ENCODE measurements around the gene CNRIP1.
"Not testable (repeated sequence)": the region's sequence is repeated elsewhere in the genome, so short reads cannot be mapped to it uniquely, and the experiment has no call there.

Gene CNRIP1

GRCh38 chr2:68340226-68341061, 20.7 kb upstream of the CNRIP1 start:
- DNase-seq = no peak

GRCh38 chr2:68336192-68336591, 16.4 kb upstream of the CNRIP1 start:
- no peak for DNase-seq

DNA sequence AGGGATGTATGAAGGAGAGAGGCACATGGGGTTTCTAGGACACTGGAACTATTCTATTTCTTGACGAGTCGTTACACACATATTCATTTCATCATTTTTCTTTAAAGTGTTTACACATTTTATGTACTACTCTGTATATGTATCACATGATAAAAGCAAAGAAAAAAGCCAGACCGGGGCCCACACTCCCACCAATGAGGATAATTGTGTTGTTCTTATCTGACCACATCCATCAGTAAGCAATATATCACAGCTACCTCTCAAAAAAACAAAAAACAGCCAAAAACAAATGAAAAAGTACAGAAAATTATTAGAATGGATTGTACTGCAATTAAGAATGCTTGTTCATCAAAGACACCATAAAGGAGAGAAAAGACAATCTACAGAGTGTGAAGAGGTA, 14.2 kb upstream of the CNRIP1 start:
- no peak for DNase-seq

DNA sequence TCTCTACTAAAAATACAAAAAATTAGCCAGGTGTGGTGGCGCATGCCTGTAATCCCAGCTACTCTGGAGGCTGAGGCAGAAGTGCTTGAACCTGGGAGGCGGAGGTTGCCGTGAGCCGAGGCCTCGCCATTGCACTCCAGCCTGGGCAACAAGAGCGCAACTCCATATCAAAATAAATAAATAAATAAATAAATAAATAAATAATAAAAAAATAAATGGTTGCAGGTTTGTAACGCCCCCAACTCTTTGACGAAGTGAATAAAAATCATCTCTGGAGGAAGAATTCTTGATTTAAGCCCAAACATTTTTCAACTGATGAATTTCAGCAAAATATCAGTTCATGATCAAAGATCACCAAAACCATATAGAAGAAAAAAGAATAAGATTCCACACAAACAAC, 13.3 kb upstream of the CNRIP1 start:
- no peak for DNase-seq

DNA sequence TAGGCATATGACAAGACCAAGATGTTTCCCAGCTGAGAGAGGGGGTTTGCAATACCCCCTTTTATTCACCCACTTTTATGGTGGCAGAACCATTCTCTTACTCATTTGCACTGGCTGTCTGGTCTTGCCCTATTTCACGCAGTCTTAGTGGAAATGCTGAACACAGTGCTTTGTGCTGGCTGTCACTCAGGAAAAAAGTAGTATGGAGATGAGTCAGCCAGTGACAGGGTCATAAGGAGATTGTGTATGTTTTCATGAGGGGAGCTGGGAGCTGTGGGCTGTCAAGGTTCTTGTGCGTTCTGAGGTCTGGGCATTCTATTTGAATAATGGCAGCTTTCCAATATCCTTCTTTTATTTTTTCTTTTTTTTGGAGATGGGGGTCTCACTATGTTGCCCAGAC, 10.9 kb upstream of the CNRIP1 start:
- no peak for DNase-seq

GRCh38 chr2:68328901-68329300, 9.2 kb upstream of the CNRIP1 start:
- DNase-seq = no peak

DNA sequence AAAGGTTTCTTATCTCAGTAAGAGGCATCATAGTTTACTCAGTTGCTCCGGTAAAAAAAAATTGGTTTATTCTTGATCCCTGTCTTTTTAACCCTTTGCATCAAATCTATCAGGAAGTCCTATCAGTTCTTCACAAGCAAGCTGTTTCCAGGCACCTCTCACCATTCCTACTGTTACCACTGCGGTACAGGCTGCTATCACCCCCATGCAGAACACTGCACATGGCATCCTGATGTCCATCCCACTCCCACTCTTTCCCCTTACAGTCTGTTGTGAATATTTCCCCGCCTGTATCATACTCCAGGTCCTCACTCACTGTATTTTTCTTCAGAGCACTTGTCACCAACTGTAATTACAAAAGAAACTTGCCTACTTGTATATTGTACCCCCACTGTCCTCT, 5.3 kb upstream of the CNRIP1 start:
- DNase-seq = no peak

- DNase-seq = peak; percentile 47
Observed at GRCh38 chr2:68320118-68320641, 431 bp upstream of the CNRIP1 start.

DNA sequence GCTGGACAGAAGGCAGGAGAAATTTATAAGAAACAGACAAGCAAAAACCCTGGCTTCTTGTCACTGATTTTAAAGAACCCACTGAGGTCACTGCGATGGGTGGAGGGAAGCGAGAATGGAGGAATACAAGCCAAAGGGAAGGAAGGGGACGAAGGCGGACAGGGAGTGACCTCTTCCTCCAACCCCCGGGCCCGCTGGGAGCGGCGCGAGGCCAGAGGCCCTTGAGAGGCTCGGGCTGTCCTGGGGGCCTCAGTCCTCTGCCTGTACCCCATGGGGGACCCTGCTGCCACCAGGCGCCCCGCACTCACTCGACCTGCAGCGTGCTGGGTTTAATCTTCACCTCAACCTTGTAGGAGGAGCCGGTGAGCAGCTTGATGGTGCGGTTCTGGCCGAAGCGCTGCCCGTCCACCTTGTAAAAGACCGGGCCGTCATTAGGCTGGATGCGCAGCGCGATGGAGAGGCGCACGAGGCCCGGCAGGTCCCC, 793 bp downstream of the CNRIP1 start:
- DNase-seq = no peak

- no peak for DNase-seq
Observed at GRCh38 chr2:68317971-68318913, 1.5 kb downstream of the CNRIP1 start.

DNA sequence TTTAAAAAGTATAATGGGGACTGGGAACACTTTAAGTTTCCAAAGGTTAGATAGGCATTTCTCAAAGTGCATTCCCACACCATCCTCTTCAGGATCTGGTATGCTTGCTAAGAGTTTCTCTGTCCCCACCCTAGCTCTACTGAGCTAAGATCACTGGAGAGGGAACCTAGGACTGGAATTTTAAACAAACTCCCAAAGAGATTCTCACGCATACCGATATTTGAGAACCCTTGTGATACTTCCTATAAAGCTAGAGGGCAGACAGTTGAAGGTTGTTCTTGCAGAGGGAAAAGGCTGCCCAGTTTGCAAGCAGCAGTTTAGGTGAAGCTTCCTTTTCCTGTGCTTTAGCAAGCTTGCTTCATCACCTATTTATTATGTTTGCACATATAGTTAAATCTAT, 3.6 kb downstream of the CNRIP1 start:
- DNase-seq = no peak

GRCh38 chr2:68311033-68311432, 8.7 kb downstream of the CNRIP1 start:
- DNase-seq = no peak

DNA sequence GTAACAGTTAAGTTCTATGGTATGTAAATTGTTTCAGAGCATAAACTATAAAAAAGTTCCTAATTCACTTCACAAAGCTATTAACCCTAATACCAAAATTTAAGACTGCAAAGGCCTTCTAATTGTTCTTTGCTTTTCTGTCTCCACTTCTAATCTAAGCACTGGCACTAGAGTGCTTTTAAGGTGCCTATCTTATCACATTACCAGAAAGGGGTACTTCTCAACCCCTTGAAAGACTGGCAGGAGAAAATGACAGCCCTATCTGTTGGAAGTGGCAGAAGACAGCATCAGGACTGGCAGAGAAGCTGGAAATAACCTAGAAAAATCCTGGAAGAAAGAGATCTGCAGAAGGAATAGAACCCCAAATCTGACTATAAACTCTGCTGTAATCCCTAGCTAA, 10.3 kb downstream of the CNRIP1 start:
- no peak for DNase-seq

GRCh38 chr2:68303902-68304272, 15.9 kb downstream of the CNRIP1 start:
- DNase-seq = not testable (repeated sequence)

DNA sequence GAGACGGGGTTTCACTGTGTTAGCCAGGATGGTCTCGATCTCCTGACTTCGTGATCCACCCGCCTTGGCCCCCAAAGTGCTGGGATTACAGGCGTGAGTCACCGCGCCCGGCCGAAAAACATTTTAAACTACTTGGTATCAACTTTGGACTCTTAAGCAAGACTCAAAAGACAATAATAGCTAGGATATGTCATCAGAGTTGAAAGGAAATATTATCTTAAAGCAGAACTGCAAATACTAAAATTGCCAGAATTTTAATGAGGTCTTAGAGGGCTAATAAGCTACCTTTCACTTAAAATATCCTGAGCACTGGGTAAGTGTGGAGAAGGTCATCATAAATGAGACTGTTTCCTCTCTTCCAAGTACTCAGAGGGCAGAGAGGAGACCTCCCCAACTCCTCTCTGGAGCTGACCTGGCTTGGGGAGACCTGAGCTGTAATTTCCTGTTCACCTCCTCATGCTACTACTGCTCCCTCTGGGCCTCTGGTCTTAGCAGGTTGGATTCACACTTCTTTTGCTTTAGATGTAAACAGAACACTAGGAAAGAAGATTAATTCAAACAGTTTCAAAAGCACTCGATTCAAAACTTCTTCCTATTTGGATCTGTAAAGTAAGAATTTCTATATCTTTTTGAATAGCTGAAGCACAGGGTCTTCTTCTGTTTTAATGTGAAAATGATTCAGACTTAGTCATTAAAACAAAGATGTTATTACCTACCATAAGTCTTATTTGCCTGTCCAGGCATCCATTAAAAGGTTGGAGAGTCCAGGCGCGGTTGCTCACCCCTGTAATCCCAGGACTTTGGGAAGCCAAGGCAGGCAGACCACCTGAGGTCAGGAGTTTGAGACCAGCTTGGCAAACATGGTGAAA, 16.5 kb downstream of the CNRIP1 start:
- no peak for DNase-seq

DNA sequence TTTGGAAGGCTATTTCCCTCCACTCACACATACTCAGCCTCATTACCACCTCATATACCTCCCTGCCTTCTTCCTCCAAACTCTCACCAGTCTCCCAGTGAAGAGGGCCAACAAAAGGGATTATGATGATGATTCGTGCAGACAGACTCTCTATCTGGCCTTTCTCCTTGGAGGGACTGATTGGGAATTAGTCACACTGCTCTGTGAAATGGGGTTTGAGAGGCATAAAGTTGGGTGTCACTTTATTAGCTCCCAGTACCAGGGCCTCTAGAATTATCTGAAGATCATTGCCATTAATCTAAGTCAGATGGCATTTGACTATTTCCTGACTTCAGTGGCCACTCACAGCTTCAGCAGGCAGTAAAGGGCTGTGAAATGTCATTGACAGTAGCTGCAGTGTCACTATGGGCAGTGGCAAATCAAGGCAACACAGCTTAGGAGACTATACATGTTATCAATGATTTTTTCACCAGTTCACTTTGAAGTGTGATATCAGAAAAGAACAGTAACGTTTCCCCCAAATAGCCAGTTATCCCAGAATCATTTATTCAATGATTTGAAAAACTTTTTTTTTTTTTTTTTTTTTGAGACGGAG, 17.4 kb downstream of the CNRIP1 start:
- no peak for DNase-seq

DNA sequence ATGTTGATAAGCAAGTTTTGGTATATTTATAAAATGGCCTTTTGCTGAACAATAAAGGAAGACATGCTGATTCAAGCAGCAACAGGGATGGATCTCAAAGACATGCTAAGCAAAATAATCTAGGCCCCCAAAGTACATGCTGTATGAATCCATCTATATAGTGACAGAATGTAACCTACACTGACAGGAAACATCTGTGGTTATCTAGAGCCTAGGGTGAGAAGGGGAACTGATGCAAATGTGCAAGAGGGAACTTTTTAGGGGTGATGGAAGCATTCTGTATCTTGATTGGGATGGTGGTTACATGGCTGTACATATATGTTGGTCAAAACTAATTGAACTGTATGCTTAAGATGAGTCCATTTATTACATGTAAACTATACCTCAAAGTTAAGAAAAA, 24.2 kb downstream of the CNRIP1 start:
- no peak for DNase-seq

DNA sequence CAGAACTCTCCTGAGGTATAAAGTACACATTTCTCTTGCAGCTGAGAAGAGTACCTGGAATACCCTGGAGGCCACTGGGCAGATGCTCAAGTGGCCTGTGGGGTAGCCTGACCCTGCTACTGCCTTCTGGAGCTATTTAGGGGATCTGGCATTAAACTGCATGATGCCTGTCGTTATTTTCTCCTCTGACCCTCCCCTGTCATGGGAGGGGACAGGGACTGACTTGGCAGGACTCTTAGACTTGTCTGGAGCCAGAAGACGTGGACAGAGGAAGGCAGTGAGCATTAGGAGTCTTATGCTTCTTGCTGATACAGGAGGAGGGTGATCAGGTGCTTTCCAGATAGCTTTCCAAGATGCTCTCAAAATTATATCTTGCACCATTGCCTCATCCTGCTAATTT, 24.8 kb downstream of the CNRIP1 start:
- no peak for DNase-seq

GRCh38 chr2:68294187-68294586, 25.6 kb downstream of the CNRIP1 start:
- DNase-seq = no peak

DNA sequence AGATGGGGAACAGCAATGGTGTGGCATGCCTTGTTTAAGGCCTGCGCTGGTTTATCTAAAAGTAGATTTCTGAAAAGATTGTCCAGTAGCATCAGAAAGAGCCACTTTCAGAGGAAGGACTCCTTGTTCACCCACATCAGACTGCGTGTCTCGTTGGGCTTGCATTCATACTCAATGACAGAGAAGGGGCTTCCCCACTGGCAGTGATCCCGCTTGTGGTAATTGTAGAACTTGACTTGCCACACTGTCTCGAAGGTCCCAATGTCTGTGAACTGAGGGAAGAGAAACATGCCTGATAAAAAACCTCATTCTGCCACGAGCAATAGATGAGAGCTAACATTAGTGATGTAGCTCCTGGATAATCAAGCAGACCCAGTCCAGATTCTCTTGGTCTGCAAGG, 26.0 kb downstream of the CNRIP1 start:
- DNase-seq = no peak

GRCh38 chr2:68293024-68293423, 26.7 kb downstream of the CNRIP1 start:
- DNase-seq = no peak

GRCh38 chr2:68292108-68292710, 27.5 kb downstream of the CNRIP1 start:
- DNase-seq = no peak

Data from NCI-H187 treated with DMSO at 0.1 percent for 48 hours (cell line).